C4-2B (cell line): Measurements from ENCODE around the gene BCLAF3.

ENCODE experiments used
- H3K27ac ChIP-seq: fragments of 450-650 bp; 2 replicates; pipeline ENCODE4 v1.5.1; 2017
- ZFX ChIP-seq: fragments of 450-650 bp; IDR thresholded peaks from 2 replicates; pipeline ENCODE4 v1.6.1; 2017
- TF ChIP-seq, protein P1 (sequence below): fragments of 450-650 bp; conservative IDR thresholded peaks from 2 replicates; pipeline ENCODE4 v1.5.1; 2017; ENCODE audit warnings: mild to moderate bottlenecking

Gene BCLAF3

DNA sequence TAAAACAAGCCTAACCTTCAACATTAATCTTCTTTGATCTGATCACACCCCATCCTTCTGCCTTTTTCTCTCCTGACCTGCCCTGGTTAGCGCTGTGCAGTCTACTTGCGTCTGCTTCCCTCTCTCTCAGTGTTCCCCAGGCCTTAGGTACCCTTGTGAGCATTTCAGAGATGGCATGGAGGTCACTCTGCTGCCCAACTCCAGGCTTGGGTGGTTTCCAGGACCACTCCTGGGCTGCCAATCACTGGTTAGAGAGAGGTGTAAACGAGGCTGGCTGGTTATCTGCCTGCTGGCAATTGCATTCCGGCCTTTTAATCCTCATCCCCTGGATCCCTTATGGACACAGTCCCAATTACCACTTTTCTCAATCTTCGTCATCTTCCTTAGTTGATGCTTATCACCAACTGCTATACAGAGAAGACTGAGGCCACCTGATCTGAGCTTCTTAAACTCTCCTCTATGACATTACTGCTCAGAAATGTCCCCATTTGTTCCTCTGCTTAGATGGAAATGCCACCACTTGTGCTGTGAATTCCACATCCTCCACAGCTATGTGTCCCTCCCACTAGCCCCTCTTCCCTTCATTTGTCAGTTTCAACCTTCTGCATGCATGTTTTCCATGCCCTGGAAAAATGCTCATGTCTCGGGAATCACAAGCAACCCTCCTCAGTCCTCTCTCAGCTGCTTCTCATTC lies 29.0 kb upstream of the BCLAF3 start:
- TF ChIP-seq ZFX, result no peak
- no peak overlapping the region for H3K27ac ChIP-seq

DNA sequence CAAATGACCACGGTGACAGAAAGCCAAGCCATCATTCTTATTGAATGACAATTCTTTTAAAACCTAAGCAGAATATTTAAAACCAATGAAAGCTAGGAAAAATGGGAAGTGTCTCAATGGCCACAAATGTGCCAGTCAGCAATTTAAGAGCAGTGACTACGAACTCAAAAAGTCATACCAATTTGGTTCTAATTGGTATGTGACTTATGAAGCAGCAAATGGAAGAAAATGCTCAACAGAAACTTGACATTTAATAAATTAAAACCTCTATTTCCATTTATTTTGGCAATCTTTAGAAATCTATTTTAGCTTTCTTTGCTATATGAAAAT lies 25.7 kb upstream of the BCLAF3 start:
- TF ChIP-seq, protein P1, sequence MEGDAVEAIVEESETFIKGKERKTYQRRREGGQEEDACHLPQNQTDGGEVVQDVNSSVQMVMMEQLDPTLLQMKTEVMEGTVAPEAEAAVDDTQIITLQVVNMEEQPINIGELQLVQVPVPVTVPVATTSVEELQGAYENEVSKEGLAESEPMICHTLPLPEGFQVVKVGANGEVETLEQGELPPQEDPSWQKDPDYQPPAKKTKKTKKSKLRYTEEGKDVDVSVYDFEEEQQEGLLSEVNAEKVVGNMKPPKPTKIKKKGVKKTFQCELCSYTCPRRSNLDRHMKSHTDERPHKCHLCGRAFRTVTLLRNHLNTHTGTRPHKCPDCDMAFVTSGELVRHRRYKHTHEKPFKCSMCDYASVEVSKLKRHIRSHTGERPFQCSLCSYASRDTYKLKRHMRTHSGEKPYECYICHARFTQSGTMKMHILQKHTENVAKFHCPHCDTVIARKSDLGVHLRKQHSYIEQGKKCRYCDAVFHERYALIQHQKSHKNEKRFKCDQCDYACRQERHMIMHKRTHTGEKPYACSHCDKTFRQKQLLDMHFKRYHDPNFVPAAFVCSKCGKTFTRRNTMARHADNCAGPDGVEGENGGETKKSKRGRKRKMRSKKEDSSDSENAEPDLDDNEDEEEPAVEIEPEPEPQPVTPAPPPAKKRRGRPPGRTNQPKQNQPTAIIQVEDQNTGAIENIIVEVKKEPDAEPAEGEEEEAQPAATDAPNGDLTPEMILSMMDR, result no peak
- no peak overlapping the region for H3K27ac ChIP-seq

DNA sequence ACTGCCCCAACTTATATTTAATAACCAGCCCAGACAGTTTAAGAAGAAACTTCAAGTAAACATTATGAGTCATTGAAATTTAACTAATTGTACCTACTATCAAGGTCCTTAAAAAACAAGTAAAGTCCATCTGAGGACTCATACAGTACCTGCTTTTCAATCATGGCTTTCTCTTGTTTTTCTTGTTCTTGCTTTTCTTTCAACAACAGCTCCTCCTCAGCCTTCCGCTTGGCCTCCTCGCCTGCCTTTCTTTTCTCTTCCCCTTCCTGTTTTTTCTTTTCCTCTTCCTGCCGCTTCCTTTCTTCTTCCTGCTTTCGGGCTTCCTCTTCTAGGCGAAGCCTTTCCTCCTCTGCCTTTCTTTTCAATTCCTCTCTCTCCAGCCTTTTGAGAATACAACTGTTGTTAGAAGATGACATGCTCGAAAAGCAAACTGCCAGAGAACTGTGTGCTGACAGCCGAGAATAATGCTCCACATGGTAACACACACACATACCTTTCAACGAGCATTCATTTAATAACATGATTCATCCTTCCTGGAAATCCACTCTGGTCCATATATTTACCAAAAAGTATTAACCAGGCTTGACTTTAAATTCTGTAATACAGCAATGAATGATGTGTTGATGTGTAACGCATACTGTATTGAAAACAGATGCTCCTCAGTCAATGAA lies 25.2 kb upstream of the BCLAF3 start:
- H3K27ac ChIP-seq, result no peak overlapping the region
- no peak for TF ChIP-seq ZFX
- TF ChIP-seq, protein P1, result no peak

DNA sequence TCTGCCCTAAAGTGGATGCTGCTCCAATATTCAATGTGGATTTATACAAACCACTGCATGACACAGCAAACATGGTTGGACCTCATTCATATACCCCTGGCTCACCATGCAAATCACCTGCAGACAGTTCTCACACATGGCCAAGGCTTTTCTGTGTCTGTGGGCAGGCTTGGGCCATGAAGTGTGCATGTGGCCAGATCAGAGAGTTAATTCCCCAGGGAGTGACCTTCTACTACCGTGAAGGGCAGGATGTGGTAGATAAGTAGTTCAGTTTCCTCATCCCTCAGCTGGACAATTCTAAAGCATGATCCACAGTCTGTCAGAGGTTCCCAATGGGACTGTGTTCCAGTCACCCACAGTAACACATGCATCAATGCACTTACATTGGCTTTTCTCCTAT lies 24.6 kb upstream of the BCLAF3 start:
- no peak overlapping the region; the same call in 1 of the 2 replicates for H3K27ac ChIP-seq
- TF ChIP-seq ZFX, result no peak
- TF ChIP-seq, protein P1, result no peak

DNA sequence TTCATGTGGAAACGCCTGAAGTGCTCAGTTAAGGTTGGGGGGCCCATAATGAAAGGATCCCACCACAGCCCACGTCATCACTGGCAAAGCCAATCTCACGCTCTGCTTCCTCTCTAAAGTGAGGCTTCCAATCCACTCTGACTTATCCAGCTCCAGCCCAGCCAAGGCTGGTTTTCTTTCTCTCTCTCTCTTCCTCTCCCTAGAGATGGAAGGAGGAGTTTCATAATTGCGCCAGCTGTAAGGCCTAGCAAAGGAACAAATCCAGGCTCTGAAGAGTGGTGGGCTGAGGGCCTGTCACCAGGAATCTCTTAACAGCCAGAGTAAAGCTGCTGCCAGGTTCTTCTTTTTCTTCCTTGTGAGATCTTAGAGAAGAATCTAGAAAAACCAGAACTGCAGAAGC lies 20.7 kb upstream of the BCLAF3 start:
- TF ChIP-seq, protein P1, result no peak
- TF ChIP-seq ZFX, result no peak
- H3K27ac ChIP-seq, result no peak overlapping the region

DNA sequence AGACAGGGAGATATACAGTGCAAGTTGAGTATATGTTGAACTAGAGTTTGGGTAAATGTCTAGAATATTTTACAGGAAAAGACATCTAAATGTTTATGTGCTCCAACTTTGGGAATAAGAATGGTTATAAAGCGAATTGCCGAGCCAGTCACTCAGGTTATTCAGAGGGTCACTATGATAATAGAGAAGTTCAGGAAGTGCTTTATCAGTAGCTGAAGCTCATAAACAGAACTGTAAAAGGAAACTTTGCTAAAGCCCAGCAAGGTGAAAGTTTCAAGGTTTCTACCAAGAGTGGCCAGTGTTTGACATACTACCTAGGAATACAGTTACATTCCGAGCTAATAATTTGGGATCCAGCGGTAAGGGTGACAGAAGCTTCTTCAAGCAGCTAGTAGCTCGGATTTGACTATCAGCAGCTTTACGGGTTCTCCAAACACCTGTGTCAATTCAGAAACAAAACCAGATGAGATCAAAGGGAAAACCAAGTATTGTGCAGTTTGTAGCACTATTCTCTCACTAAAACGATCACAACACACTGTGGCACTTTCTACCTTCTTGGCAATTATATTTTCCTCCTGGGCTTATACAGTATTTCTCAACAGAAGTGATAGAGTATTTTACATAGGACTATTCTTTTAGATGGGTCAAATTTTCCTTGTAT lies 17.2 kb upstream of the BCLAF3 start:
- H3K27ac ChIP-seq, result no peak overlapping the region
- TF ChIP-seq ZFX, result no peak
- TF ChIP-seq, protein P1, result no peak

DNA sequence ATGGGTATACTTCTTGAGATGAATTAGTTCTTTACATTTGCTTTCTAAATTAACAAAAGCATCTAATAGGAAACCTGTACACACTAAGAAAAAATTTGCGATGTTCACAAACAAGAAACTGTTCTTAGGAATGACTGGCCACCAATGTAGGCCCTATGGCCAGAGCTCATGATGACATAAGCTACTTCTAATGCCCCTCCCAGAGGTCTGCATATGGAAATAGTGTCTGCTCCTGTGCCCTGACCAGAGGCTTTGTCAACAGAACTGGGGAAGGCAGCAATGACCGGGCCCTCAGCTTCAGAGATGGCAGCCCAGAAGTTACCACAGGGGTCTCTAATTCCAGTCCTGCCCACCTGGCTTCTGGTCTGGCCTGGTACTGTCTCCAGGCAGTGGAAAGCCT lies 15.0 kb upstream of the BCLAF3 start:
- TF ChIP-seq, protein P1, result no peak
- no peak overlapping the region for H3K27ac ChIP-seq
